Activated CD8-positive, alpha-beta memory T cell treated with anti-CD3 and anti-CD28 coated beads for 1 hour (primary cell): ENCODE results near the gene MDM4.

Source experiments
- DNase-seq, 2 donors: peaks; one replicate each; pipeline ENCODE4 v3.0.0-alpha.2; 2020; ENCODE audit warnings: low read depth in 1 of 2; ENCODE audit errors: extremely low read depth in 1 of 2

MDM4 gene

GRCh38 chr1:204491655-204492054 lies 24.6 kb upstream of the MDM4 start:
- DNase-seq, result no peak

- DNase-seq, result no peak
Measured at GRCh38 chr1:204493145-204493983, 22.8 kb upstream of the MDM4 start.

- DNase-seq, result peak in 1 of 2 donors; percentile 31
Measured at GRCh38 chr1:204493984-204494280, 22.3 kb upstream of the MDM4 start.

- DNase-seq, result peak in 1 of 2 donors; percentile 45
Measured at GRCh38 chr1:204494281-204495077, 21.7 kb upstream of the MDM4 start, which contains the start of gene PIK3C2B. PIK3C2B (minus strand) TSS chr1:204494805; CDS start chr1:204469802, 25,003 bp downstream.

GRCh38 chr1:204495078-204495753 lies 21.0 kb upstream of the MDM4 start:
- no peak for DNase-seq

GRCh38 chr1:204495777-204496176 lies 20.4 kb upstream of the MDM4 start:
- no peak for DNase-seq

- no peak for DNase-seq
Measured at GRCh38 chr1:204498981-204499380, 17.2 kb upstream of the MDM4 start.

- no peak for DNase-seq
Measured at GRCh38 chr1:204499511-204500468, 16.4 kb upstream of the MDM4 start.

- no peak for DNase-seq
Measured at GRCh38 chr1:204502241-204502640, 14.0 kb upstream of the MDM4 start.

GRCh38 chr1:204503122-204503912 lies 12.9 kb upstream of the MDM4 start:
- DNase-seq, result no peak

GRCh38 chr1:204503913-204504519 lies 12.2 kb upstream of the MDM4 start:
- DNase-seq, result no peak

GRCh38 chr1:204505674-204506200 lies 10.5 kb upstream of the MDM4 start:
- DNase-seq, result no peak

GRCh38 chr1:204506201-204506968 lies 9.8 kb upstream of the MDM4 start:
- peak in 1 of 2 donors; percentile 40 for DNase-seq

GRCh38 chr1:204506969-204507316 lies 9.3 kb upstream of the MDM4 start:
- peak; percentile 67 to 76 for DNase-seq

GRCh38 chr1:204507317-204508105 lies 8.7 kb upstream of the MDM4 start:
- DNase-seq, result no peak

GRCh38 chr1:204509186-204509635 lies 7.0 kb upstream of the MDM4 start:
- no peak for DNase-seq

- DNase-seq, result no peak
Measured at GRCh38 chr1:204511366-204511765, 4.8 kb upstream of the MDM4 start.
